Thoracic aorta (tissue), 2 donors: ENCODE results near the gene OR5B12. TPM values are rescaled to one million over a fixed set of nuclear protein-coding genes. Genes with fewer than 3 reads are reported as not detected.

Source experiments
- ATAC-seq: fragments of 150-250 bp; one replicate; pipeline ENCODE4 v1.8.0; 2017; ENCODE audit warnings: low read depth; ENCODE audit not compliant: insufficient number of reproducible peaks, low FRiP score
- DNase-seq: peaks from one replicate; pipeline ENCODE4 v3.0.0-alpha.2; 2020; ENCODE audit warnings: low spot score
- H3K27ac ChIP-seq, 2 donors: fragments of 200-600 bp; sonication (generic); 1 replicate in 1 of 2; 2 replicates in 1 of 2; pipeline ENCODE4 v1.5.1; 2016; ENCODE audit warnings: mild to moderate bottlenecking in 2 of 2, moderate library complexity in 2 of 2
- H3K27me3 ChIP-seq: fragments of 200-600 bp; sonication (generic); replicated peaks from 2 replicates; pipeline ENCODE4 v1.6.0; 2016; ENCODE audit warnings: mild to moderate bottlenecking; ENCODE audit not compliant: insufficient read depth
- H3K36me3 ChIP-seq: fragments of 200-600 bp; sonication (generic); one replicate; pipeline ENCODE4 v1.5.1; 2016
- H3K4me1 ChIP-seq, 2 donors: fragments of 200-600 bp; sonication (generic); 1 replicate in 1 of 2; 2 replicates in 1 of 2; pipeline versions ENCODE4 v1.5.1 to v1.6.0; 2016; ENCODE audit warnings: low read depth in 2 of 2, mild to moderate bottlenecking in 1 of 2; ENCODE audit not compliant: control insufficient read depth in 1 of 2
- H3K4me3 ChIP-seq: fragments of 200-600 bp; sonication (generic); 2 replicates; pipeline ENCODE4 v1.5.1; 2016; ENCODE audit warnings: mild to moderate bottlenecking
- H3K9me3 ChIP-seq: fragments of 200-600 bp; sonication (generic); 2 replicates; pipeline ENCODE4 v1.5.1; 2016
- total RNA-seq, 2 donors: library from RNA; depleted of rRNA; stranded (reverse); fragments of >200 nt; gene quantifications; one replicate each; pipeline versions ENCODE4 v1.1.0 to v1.2.3, GENCODE V29; 2016
- TF ChIP-seq, protein P1 (sequence below): fragments of 200-600 bp; sonication (generic); IDR thresholded peaks from one replicate; pipeline ENCODE4 v1.5.1; 2019; ENCODE audit warnings: antibody characterized with exemption

The OR5B12 gene
- total RNA-seq, 2 donors from 2014 or later, result not detected

DNA sequence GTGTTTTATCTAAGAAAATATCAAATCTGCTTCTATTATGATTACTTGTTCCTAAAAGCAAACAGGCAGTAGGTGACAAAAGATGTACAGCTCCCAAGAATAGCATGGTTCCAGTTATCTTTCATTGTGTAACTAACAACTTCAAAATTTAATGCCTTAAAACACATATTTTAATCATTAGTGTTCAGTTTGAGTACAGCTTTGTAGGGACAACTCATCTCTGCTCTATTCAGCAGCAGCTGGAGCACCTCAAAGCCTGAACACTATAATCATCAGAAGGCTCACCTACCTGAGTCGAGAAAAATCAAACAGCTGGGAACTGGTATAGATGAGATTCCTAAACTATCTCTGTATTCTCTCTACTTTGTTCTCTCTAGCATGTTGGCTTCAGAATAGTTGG lies 24.3 kb upstream of the OR5B12 start:
- Histone ChIP-seq H3K27ac (no peak overlapping the region), H3K9me3 (peaks cover 9% of the 10 kb centered on the region), H3K36me3 (no peaks in the 10 kb centered on the region), H3K27me3 (no peaks in the 10 kb centered on the region), H3K4me1 (no peaks in the 10 kb centered on the region), H3K4me3 (no peak overlapping the region)
- TF ChIP-seq, protein P1, sequence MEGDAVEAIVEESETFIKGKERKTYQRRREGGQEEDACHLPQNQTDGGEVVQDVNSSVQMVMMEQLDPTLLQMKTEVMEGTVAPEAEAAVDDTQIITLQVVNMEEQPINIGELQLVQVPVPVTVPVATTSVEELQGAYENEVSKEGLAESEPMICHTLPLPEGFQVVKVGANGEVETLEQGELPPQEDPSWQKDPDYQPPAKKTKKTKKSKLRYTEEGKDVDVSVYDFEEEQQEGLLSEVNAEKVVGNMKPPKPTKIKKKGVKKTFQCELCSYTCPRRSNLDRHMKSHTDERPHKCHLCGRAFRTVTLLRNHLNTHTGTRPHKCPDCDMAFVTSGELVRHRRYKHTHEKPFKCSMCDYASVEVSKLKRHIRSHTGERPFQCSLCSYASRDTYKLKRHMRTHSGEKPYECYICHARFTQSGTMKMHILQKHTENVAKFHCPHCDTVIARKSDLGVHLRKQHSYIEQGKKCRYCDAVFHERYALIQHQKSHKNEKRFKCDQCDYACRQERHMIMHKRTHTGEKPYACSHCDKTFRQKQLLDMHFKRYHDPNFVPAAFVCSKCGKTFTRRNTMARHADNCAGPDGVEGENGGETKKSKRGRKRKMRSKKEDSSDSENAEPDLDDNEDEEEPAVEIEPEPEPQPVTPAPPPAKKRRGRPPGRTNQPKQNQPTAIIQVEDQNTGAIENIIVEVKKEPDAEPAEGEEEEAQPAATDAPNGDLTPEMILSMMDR, result no peak
- DNase-seq (no peak), ATAC-seq (no peak)

- TF ChIP-seq, protein P1, result no peak
- no peaks in the 10 kb centered on the region for H3K36me3 ChIP-seq
- DNase-seq (no peak), ATAC-seq (no peak)
- H3K9me3 ChIP-seq, result peaks cover 3% of the 10 kb centered on the region
- H3K27me3 ChIP-seq, result no peaks in the 10 kb centered on the region
- H3K4me3 ChIP-seq, result no peak overlapping the region
- no peak overlapping the region for H3K27ac ChIP-seq
- H3K4me1 ChIP-seq, result no peaks in the 10 kb centered on the region
Measured at GRCh38 chr11:58465690-58466089, 23.7 kb upstream of the OR5B12 start.

DNA sequence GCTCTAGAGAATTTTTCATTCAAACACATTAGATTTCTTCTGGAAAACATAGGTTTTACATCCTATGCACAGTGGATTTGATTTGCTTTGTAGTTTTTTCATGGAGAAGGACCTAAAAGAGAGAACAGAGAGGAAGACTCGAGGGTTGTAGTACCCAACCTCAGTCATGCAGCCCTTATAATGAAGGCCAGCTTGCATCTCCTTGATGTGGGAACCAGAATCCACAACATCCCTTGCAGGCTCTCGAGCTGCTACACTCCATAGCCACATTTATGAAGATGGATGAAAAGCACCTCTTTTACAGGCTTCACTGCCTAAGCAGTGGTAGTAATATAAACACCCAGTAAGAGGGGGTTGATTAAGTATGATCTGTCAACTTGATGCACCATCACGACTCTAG lies 9.5 kb upstream of the OR5B12 start:
- no peaks in the 10 kb centered on the region for H3K27me3 ChIP-seq
- H3K4me3 ChIP-seq, result no peak overlapping the region
- no peaks in the 10 kb centered on the region for H3K36me3 ChIP-seq
- TF ChIP-seq, protein P1, result no peak
- no peaks in the 10 kb centered on the region for H3K4me1 ChIP-seq
- ATAC-seq, result no peak
- no peaks in the 10 kb centered on the region for H3K9me3 ChIP-seq
- no peak for DNase-seq
- no peak overlapping the region for H3K27ac ChIP-seq

- H3K36me3 ChIP-seq, result no peaks in the 10 kb centered on the region
- no peak overlapping the region for H3K27ac ChIP-seq
- H3K4me1 ChIP-seq, result no peaks in the 10 kb centered on the region
- no peak overlapping the region for H3K4me3 ChIP-seq
- DNase-seq, result no peak
- H3K27me3 ChIP-seq, result no peaks in the 10 kb centered on the region
- H3K9me3 ChIP-seq, result no peaks in the 10 kb centered on the region
- no peak for ATAC-seq
- TF ChIP-seq, protein P1, result no peak
Measured at GRCh38 chr11:58446294-58446693, 4.3 kb upstream of the OR5B12 start.

GRCh38 chr11:58444300-58444699 lies 2.3 kb upstream of the OR5B12 start:
- DNase-seq, result no peak
- no peaks in the 10 kb centered on the region for H3K4me1 ChIP-seq

More at GRCh38 chr11:58444300-58444699, 2.3 kb upstream of the OR5B12 start:
- TF ChIP-seq, protein P1, result no peak
- no peaks in the 10 kb centered on the region for H3K9me3 ChIP-seq
- ATAC-seq, result no peak
- H3K27me3 ChIP-seq, result no peaks in the 10 kb centered on the region
- no peaks in the 10 kb centered on the region for H3K36me3 ChIP-seq
- H3K4me3 ChIP-seq, result no peak overlapping the region
- H3K27ac ChIP-seq, result no peak overlapping the region
